GM19238 (cell line): ENCODE results near the gene MAS1.
"Not testable (repeated sequence)": the region's sequence is repeated elsewhere in the genome, so short reads cannot be mapped to it uniquely, and the experiment has no call there.

Experiments
- DNase-seq: peaks from one replicate; pipeline ENCODE4 v3.0.0; 2011; ENCODE audit warnings: low spot score; ENCODE audit not compliant: insufficient read length

The MAS1 gene

GRCh38 chr6:159916237-159916636, 25.4 kb downstream of the MAS1 start:
- DNase-seq: no peak

- no peak for DNase-seq
These were observed 26.0 kb downstream of the MAS1 start for GRCh38 chr6:159916752-159917151.

DNA sequence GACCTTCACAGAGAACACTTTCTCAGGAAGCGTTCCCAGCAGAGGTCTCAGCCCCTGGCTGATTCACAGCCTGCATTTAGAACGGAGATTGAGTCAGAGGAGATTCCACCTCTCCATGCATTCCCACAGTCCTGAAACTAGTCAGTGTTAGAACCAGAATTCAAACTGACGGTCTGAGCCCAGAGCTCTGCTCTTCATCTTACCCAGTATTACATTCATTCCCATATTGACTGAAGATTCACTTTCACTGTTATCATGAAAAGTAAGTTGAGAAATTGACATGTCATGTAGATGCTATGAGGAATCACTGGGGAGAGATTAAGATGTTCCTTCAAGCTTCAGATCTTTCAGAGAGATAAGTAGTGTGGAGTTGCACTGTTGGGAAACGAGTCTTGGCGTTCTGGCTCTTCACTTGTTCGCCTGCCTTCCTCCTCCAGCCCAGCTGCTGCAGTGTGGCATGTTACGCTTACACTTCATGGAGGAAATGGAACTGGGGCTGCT, 28.3 kb downstream of the MAS1 start:
- DNase-seq: no peak

GRCh38 chr6:159919800-159920199, 29.0 kb downstream of the MAS1 start:
- no peak for DNase-seq

GRCh38 chr6:159924150-159924549, 33.4 kb downstream of the MAS1 start:
- DNase-seq: not testable (repeated sequence)

GRCh38 chr6:159926542-159927203, 35.9 kb downstream of the MAS1 start:
- DNase-seq: no peak

- no peak for DNase-seq
These were observed 39.0 kb downstream of the MAS1 start for GRCh38 chr6:159929819-159930218.

DNA sequence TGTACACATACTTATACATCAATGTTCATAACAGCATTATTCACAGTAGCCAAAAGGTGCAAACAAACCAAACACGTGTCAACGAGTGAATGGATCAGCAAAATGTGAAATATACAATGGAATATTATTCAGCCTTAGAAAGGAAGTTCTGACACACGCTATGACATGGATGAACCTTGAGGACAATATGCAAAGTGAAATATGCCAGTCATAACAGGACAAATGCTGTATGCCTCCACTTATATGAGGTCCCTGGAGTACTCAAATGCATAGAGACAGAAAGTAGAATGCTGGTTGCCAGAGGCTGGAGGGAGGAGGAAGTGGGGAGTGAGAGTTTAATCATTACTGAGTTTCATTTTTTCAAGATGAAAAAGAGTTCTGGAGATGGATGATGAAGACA, 40.3 kb downstream of the MAS1 start:
- no peak for DNase-seq

- no peak for DNase-seq
These were observed 41.1 kb downstream of the MAS1 start for GRCh38 chr6:159931846-159932245.

DNA sequence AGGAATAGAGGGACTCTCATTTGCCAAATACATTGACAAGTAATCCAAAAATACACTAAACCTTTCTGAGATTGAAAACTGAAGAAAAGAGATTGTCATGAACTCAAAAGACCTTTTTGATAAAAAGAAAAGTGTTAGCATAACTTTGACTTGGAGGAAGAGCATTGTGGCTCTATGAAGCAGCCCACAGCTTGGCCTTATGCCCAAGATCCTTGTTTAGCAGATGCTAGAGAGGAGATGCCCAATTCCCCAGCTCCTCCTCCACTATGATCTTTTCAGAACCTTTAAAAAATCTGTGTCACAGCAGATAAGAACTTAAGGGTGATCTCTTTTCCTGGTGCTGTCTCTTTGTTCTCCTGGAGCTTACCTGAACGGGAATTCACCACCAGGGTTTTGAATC, 42.3 kb downstream of the MAS1 start:
- DNase-seq: no peak

DNA sequence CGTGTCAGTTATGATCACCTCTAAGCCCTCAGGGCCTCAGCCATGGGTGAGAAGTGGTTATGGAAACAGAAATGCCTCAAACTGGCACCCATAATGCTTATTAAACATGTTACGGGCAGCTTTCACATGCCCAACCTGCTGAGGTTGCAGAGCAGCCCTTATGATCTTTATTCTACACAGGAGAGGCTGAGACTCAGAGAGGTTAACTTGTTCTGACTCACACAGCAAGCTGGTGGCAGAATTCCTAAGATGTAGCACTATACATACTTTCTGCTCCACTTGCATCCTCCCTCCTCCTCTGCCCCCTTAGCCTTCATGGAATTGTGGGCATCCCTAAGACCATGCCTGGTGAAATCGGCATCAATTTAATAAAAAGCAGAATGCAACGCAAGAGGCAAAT, 43.4 kb downstream of the MAS1 start:
- no peak for DNase-seq

DNA sequence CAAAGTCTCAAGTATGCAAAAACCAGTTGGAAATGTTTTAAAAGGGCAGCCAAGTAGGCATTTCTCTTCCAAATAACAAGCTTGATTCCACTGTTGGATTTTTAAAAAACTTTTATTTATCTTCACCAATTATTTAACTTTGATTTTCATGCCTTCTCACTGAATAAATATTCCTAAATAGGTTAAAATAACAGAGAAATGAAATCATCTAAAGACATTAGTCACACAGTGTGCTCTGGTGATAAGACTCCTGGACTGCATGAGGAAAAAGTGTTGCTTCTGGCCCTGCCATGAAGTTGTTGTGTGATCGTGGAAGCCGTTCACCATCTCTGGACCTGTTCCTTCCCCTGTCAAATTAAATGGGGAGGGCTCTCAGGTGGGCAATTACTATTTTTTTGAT, 44.3 kb downstream of the MAS1 start:
- DNase-seq: no peak

- DNase-seq: no peak
These were observed 44.8 kb downstream of the MAS1 start for GRCh38 chr6:159935633-159936032.

GRCh38 chr6:159939591-159940016, 48.8 kb downstream of the MAS1 start:
- DNase-seq: no peak
